GM20000 (cell line): ENCODE results near the gene FAM81A.

Source experiments
- DNase-seq: peaks from one replicate; pipeline ENCODE4 v3.0.0; 2012; ENCODE audit warnings: low spot score
- TF ChIP-seq, protein P1 (sequence below): IDR thresholded peaks from 2 replicates; pipeline ENCODE4 v1.5.1; 2012; ENCODE audit warnings: mild to moderate bottlenecking, control low read depth; ENCODE audit errors: extremely low read depth, missing control alignments

The FAM81A gene

DNA sequence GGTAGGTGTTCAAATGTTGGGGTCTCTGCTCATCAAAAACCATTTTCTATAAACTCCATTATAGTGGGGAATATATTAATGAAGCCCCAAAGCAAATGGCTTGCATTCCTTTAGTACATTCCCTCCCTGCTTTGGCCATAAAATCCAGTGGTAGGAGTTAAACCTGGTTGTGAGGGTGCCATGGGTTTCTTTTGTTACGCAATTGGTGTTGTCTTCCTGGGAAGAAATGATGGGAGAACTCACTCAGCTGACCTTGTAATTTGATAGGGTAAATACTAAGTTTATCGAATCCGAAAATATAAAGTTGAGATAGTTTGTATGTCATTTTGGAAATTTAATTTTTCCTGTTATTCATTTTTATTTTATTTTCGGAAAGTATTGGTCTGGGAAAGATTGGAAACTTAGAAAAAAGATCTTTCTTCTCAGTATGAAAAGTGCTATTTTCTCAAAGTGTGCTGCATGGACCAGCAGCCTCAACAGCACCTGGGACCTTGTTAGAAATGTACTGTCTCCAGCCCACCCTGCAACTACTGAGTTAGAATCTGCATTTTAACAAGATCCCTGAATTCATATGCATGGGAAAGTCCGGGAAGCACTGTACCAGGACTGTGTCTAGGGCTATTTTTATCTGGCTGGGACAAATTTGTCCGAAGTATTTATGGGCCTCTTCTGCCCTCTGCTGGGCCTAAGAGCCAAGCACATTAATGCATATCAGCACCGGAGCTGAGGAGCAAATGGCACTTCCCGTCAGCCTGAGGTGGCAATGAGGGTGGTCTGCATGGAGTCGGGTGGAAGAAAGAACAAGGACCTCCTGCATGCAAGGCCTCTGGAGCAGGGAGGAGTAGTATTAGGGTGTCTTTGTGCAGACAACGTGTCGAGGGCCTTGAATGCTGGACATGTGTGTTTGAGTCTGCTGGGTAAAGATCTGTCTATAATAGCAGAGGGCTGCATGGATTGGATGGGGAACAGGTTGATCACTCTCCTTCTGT lies 54.7 kb downstream of the FAM81A start:
- TF ChIP-seq, protein P1, sequence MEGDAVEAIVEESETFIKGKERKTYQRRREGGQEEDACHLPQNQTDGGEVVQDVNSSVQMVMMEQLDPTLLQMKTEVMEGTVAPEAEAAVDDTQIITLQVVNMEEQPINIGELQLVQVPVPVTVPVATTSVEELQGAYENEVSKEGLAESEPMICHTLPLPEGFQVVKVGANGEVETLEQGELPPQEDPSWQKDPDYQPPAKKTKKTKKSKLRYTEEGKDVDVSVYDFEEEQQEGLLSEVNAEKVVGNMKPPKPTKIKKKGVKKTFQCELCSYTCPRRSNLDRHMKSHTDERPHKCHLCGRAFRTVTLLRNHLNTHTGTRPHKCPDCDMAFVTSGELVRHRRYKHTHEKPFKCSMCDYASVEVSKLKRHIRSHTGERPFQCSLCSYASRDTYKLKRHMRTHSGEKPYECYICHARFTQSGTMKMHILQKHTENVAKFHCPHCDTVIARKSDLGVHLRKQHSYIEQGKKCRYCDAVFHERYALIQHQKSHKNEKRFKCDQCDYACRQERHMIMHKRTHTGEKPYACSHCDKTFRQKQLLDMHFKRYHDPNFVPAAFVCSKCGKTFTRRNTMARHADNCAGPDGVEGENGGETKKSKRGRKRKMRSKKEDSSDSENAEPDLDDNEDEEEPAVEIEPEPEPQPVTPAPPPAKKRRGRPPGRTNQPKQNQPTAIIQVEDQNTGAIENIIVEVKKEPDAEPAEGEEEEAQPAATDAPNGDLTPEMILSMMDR: peak; percentile 68
- DNase-seq: peak; percentile 48

- TF ChIP-seq, protein P1: peak; percentile 59
- peak; percentile 64 for DNase-seq
Measured at GRCh38 chr15:59501597-59501996, 63.6 kb downstream of the FAM81A start.

GRCh38 chr15:59515190-59515589 lies 77.2 kb downstream of the FAM81A start:
- DNase-seq: no peak
- TF ChIP-seq, protein P1: no peak

GRCh38 chr15:59516655-59517461 lies 78.9 kb downstream of the FAM81A start:
- TF ChIP-seq, protein P1: no peak
- DNase-seq: peak; percentile 45

GRCh38 chr15:59519329-59519728 lies 81.3 kb downstream of the FAM81A start:
- no peak for DNase-seq

GRCh38 chr15:59521443-59521842 lies 83.5 kb downstream of the FAM81A start:
- DNase-seq: no peak
- TF ChIP-seq, protein P1: no peak

More at GRCh38 chr15:59519329-59519728, 81.3 kb downstream of the FAM81A start:
- TF ChIP-seq, protein P1: no peak
